ENCODE measurements around the gene CDH8. TPM values are rescaled to one million over a fixed set of nuclear protein-coding genes. Genes with fewer than 3 reads are reported as not detected.

CDH8 gene
- total RNA-seq, 1 donor from 2014 or later: not detected

DNA sequence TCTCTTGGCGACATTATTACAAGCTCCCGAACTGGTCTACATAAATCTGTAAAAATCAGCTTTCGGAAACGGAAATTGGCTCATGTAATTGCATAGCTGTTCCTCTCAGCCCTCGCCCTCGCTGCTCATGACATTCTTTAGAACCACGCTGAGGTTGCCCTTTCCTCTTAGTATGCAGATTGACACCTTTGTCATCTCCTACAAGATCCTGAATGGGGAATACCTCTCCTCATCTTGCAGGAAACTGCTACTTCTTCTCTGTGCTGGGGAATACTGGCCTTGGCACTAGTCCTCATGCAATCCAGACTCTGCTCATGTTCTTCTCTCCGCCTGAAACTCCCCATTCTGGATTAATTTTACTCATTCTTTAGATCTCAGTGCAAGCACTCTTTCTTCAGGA is 22.2 kb upstream of the CDH8 start:
- H3K36me3 ChIP-seq: no peaks in the 10 kb centered on the region
- no peak overlapping the region for H3K27ac ChIP-seq
- no peak overlapping the region for H3K4me3 ChIP-seq
- TF ChIP-seq, protein P1, sequence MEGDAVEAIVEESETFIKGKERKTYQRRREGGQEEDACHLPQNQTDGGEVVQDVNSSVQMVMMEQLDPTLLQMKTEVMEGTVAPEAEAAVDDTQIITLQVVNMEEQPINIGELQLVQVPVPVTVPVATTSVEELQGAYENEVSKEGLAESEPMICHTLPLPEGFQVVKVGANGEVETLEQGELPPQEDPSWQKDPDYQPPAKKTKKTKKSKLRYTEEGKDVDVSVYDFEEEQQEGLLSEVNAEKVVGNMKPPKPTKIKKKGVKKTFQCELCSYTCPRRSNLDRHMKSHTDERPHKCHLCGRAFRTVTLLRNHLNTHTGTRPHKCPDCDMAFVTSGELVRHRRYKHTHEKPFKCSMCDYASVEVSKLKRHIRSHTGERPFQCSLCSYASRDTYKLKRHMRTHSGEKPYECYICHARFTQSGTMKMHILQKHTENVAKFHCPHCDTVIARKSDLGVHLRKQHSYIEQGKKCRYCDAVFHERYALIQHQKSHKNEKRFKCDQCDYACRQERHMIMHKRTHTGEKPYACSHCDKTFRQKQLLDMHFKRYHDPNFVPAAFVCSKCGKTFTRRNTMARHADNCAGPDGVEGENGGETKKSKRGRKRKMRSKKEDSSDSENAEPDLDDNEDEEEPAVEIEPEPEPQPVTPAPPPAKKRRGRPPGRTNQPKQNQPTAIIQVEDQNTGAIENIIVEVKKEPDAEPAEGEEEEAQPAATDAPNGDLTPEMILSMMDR (IDR thresholded peaks at IDR 0.05): no peak
- H3K9me3 ChIP-seq: no peaks in the 10 kb centered on the region
- no peak for DNase-seq (ENCODE audit: low spot score in 2 of 2)
- no peaks in the 10 kb centered on the region for H3K4me1 ChIP-seq
- intact Hi-C loops (cut with DNase I): no loop called here
- no peaks in the 10 kb centered on the region for H3K27me3 ChIP-seq

DNA sequence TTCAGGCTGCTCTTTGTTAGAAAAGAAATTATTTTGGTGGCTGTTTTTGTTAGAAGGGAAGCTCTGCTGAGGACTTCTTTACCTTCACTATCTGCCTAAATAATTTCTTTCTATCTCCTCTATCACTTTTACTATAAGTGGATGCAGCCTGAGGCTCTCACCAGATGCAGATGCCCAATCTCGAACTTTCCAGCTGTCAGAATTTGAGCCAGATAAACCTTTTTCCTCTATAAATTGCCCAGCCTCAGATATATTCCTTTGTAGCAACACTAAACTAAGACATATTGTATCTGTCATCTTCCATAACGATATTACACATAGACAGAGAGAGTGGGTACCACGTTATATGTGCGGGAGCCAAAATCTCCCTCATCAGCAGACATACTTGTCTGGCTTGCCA is 15.7 kb upstream of the CDH8 start:
- no peaks in the 10 kb centered on the region for H3K27me3 ChIP-seq
- H3K36me3 ChIP-seq: no peaks in the 10 kb centered on the region
- no peak overlapping the region for H3K27ac ChIP-seq
- H3K4me1 ChIP-seq: no peaks in the 10 kb centered on the region
- intact Hi-C loops (cut with DNase I): no loop called here
- H3K4me3 ChIP-seq: no peak overlapping the region
- TF ChIP-seq, protein P1 (IDR thresholded peaks at IDR 0.05): no peak
- no peak for DNase-seq (ENCODE audit: low spot score in 2 of 2)
- H3K9me3 ChIP-seq: no peaks in the 10 kb centered on the region

DNA sequence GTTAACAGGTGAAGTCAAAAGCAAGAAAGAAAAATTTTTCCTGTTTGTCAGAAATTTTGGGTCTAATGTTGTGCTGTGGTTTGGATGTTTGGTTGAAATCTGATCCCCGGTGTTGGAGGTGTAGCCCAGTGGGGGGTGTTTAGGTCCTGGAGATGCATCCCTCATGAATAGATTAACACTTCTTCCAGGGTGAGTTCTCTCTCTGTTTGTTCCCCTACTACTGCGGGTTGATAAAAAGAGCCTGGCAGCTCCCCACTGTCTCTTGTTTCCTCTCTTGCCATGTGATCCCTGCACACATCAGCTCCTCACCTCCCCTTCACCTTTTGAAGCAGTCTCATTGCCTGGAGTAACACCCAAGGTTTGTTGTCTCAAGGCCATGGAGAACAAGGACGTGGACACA is 14.6 kb upstream of the CDH8 start:
- H3K27ac ChIP-seq: no peak overlapping the region
- no peaks in the 10 kb centered on the region for H3K27me3 ChIP-seq
- H3K4me1 ChIP-seq: no peaks in the 10 kb centered on the region
- intact Hi-C loops (cut with DNase I): no loop called here
- no peaks in the 10 kb centered on the region for H3K36me3 ChIP-seq
- H3K4me3 ChIP-seq: no peak overlapping the region
- no peak for DNase-seq (ENCODE audit: low spot score in 2 of 2)
- TF ChIP-seq, protein P1 (IDR thresholded peaks at IDR 0.05): no peak
- H3K9me3 ChIP-seq: no peaks in the 10 kb centered on the region

DNA sequence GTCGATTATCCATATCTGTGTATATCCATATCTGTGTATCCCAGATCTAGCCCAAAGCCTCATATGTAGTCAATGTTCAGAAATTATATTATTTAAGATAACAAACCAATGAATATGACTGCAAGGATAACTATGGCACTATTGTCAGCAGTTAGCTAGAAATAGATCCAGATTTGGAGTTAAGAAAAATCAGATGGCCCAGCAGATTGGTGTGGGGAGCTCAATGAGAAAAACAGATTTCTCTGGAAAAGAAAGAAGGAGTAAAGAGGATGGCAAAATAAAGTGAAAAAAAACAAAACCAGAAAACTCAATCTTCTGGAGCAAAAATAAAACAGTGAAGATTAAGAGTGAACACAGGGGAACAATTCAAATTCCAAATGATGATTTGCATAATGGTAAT is 10.6 kb upstream of the CDH8 start:
- TF ChIP-seq, protein P1 (IDR thresholded peaks at IDR 0.05): no peak
- DNase-seq (ENCODE audit: low spot score in 2 of 2): no peak
- Histone ChIP-seq H3K4me3 (no peak overlapping the region), H3K27me3 (no peaks in the 10 kb centered on the region), H3K36me3 (no peaks in the 10 kb centered on the region), H3K9me3 (no peaks in the 10 kb centered on the region), H3K27ac (no peak overlapping the region), H3K4me1 (no peaks in the 10 kb centered on the region)
- intact Hi-C loops (cut with DNase I): no loop called here

DNA sequence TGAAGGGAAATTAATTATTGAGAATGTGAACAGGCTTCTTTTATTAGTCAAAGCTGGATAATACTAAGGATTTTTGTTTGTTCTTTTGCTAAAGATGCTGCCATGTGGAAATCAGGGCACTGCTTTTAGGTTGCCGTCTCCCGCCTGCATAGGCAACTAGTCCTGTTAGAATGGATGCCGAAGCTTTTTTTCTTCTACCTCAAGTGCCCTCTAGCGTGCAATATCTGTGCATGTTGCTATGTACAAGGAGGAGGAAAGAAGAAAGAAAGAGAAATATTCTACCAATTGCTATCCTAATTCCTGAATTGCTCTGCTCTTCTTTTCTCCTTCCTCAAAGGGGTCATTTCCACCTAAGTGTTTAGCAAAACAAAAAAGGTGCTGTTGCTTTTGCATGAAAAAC is 5.2 kb upstream of the CDH8 start:
- no peaks in the 10 kb centered on the region for H3K9me3 ChIP-seq
- TF ChIP-seq, protein P1 (IDR thresholded peaks at IDR 0.05): peak in 2 of 3 experiments; percentile 39 to 57
- intact Hi-C loops (cut with DNase I): loop anchor here (2.0 kb wide), 1 partner anchor 609 kb away; no protein-coding TSS in a partner anchor

DNA sequence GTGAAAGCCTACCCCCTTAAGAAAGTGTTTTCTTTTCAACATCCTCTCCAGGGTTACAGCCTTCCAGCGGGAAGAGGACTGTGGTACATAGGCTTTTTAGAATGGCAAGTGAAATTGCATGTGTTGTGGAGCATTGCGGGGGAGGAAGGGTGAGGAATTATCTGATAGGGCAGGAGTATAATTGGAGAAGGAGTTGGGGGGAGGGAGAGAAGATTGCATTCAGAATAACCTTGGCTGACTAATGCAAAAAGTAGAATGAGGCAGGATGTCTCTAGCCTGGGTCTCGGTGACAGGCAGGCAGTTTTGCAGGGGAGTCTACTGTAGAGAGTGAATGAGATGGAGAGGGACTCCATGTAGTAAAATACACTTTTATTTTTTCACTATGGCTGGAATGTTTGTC is 2.4 kb upstream of the CDH8 start:
- TF ChIP-seq, protein P1 (IDR thresholded peaks at IDR 0.05): no peak
- H3K27ac ChIP-seq: no peak overlapping the region
- no peak overlapping the region for H3K4me3 ChIP-seq
- peaks cover 0 to 4% of the 10 kb centered on the region in 2 donors for H3K4me1 ChIP-seq
- DNase-seq (ENCODE audit: low spot score in 2 of 2): no peak
- H3K27me3 ChIP-seq: no peaks in the 10 kb centered on the region
- H3K36me3 ChIP-seq: no peaks in the 10 kb centered on the region
- intact Hi-C loops (cut with DNase I): loop anchor here (10.0 kb wide), 2 partner anchors 94 to 244 kb away; no protein-coding TSS in a partner anchor
- H3K9me3 ChIP-seq: no peaks in the 10 kb centered on the region

More for the DNA sequence above, 5.2 kb upstream of the CDH8 start:
- Histone ChIP-seq H3K27me3 (no peaks in the 10 kb centered on the region), H3K27ac (no peak overlapping the region), H3K4me3 (no peak overlapping the region), H3K36me3 (no peaks in the 10 kb centered on the region), H3K4me1 (peaks cover 0 to under 1% of the 10 kb centered on the region in 2 donors)
- DNase-seq (ENCODE audit: low spot score in 2 of 2): no peak

Data from ascending aorta (tissue), 2 donors.